HFFc6 (cell line): ENCODE measurements around the gene ZSCAN12. TPM values are rescaled to one million over a fixed set of nuclear protein-coding genes. Genes with fewer than 3 reads are reported as not detected.
A peak's percentile ranks its signal among the peaks of the same experiment; 100 is the strongest.
"Not testable (repeated sequence)": the region's sequence is repeated elsewhere in the genome, so short reads cannot be mapped to it uniquely, and the experiment has no call there.

Experiments used
- DNase-seq: peaks from one replicate; pipeline ENCODE4 v3.0.0-alpha.2; 2018
- H3K27ac Mint-ChIP-seq: 2 replicates; pipeline ENCODE4 v1.8.0; 2020; ENCODE audit warnings: mild to moderate bottlenecking, mixed read lengths
- H3K27me3 Mint-ChIP-seq: 2 replicates; pipeline ENCODE4 v1.8.0; 2021; ENCODE audit warnings: mild to moderate bottlenecking, moderate library complexity, mixed read lengths; ENCODE audit not compliant: insufficient read depth
- H3K36me3 Mint-ChIP-seq: 2 replicates; pipeline ENCODE4 v1.8.0; 2021; ENCODE audit warnings: low read depth, mixed read lengths
- H3K4me1 Mint-ChIP-seq: 2 replicates; pipeline ENCODE4 v1.8.0; 2020; ENCODE audit warnings: low read depth, mixed read lengths
- H3K4me3 Mint-ChIP-seq: 2 replicates; pipeline ENCODE4 v1.8.0; 2020; ENCODE audit warnings: mild to moderate bottlenecking, moderate library complexity, mixed read lengths
- H3K9me3 Mint-ChIP-seq: 2 replicates; pipeline ENCODE4 v1.8.0; 2020; ENCODE audit warnings: mild to moderate bottlenecking, mixed read lengths
- long read RNA-seq: library from polyadenylated mRNA; unstranded; transcript quantifications from one replicate; pipeline ENCODE4 v2.0.0, GENCODE V29; 2019
- total RNA-seq, 6 experiments: library from RNA; stranded (reverse); fragmentation: NEBNext Ultra II Directional; extraction: Animal tissue kit (Norgen Biotek cat#: 25700); gene quantifications; 2 replicates in 1 of 6; 3 replicates in 5 of 6; pipeline ENCODE4 v1.2.3, GENCODE V29; 2021
- TF ChIP-seq, protein P1 (sequence below): fragments of 200-600 bp; sonication (generic); IDR thresholded peaks from 2 replicates; pipeline ENCODE4 v1.5.0; 2021; ENCODE audit warnings: antibody characterized with exemption, mild to moderate bottlenecking

Gene ZSCAN12
- 1 to 10 TPM; 2.4 to 3.1 (median 2.8) TPM for total RNA-seq
- long read RNA-seq, partial matches to known transcripts = 0 of 1 reads
- long read RNA-seq, other reads (novel, unspliced or antisense) = 1 of 1 reads

DNA sequence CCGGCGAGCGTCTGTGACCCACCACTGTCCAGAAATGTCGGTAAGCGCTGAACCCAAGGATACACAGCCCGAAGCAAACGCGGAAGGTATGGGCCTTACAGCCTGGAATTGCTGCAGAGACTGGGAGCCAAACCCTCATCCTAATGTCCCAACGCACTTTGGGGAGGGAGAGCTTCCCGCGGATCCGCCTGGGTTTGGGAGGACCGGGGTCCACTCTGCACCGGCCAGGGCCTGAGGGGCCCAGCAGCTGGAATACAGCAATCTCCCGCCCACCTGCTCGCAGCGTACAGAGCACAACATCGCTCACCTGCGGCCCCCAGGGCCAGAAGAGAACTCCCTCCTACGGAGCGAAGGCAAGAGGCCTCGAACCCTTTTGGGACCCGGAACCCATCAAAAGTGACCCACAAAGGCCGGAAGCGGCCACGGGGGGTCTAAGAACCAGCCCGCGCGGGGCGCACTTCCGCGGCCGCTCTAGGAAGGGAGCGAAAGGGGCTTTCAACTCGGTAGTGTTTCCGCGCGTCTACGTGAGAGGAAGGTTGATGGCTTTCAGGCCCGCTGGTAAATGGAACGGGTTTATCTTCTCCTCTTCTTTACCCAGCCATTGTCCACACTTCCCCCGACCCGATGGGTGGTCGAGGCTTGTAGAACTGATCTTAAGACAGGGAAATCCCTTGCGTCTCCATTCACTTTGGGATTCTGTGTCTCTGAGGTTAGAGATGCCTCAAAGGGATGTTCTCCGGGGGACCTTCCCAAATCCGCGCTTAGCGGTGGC is at the start of gene ZSCAN12:
Gene ZSCAN12 (minus strand): TSS at position 398 of the 772 bp plus-strand sequence. CDS start 1,342 bp downstream, outside the sequence.
- Mint-ChIP-seq H3K4me3 (peak within 1 kb of the TSS; percentile 98), H3K27me3 (no peaks in the 10 kb centered on the region; the same call in 1 of the 2 replicates), H3K27ac (peak within 1 kb of the TSS; percentile 95), H3K4me1 (peaks cover 36% of the 10 kb centered on the region), H3K36me3 (peaks cover 12% of the 10 kb centered on the region), H3K9me3 (no peaks in the 10 kb centered on the region)
- TF ChIP-seq, protein P1, sequence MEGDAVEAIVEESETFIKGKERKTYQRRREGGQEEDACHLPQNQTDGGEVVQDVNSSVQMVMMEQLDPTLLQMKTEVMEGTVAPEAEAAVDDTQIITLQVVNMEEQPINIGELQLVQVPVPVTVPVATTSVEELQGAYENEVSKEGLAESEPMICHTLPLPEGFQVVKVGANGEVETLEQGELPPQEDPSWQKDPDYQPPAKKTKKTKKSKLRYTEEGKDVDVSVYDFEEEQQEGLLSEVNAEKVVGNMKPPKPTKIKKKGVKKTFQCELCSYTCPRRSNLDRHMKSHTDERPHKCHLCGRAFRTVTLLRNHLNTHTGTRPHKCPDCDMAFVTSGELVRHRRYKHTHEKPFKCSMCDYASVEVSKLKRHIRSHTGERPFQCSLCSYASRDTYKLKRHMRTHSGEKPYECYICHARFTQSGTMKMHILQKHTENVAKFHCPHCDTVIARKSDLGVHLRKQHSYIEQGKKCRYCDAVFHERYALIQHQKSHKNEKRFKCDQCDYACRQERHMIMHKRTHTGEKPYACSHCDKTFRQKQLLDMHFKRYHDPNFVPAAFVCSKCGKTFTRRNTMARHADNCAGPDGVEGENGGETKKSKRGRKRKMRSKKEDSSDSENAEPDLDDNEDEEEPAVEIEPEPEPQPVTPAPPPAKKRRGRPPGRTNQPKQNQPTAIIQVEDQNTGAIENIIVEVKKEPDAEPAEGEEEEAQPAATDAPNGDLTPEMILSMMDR = peak; percentile 71
- DNase-seq = peak; percentile 72

DNA sequence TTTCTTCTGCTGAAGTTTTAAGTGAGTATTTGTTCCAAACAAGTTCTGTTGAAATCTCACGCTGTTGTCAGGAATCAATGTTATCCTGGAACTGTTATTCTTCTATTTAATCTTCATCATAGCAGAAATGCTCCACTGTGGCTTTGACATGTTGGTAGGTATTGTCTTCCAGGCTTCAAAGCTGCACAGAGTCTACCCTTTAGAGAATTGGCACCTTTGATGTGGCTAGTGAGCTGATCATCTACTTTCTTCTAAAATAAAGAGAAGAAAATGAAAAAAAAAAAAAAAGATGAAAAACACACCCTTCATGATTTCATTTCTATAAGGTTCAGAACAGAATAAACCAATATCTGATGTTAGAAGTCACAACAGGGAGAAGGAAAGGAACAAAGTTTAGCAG is 49.5 kb upstream of the ZSCAN12 start:
- Mint-ChIP-seq H3K4me1 (peaks cover 9% of the 10 kb centered on the region), H3K27ac (no peak overlapping the region), H3K27me3 (peaks cover 5% of the 10 kb centered on the region), H3K9me3 (no peaks in the 10 kb centered on the region), H3K36me3 (no peaks in the 10 kb centered on the region), H3K4me3 (no peak overlapping the region)
- TF ChIP-seq, protein P1 = no peak
- no peak for DNase-seq

DNA sequence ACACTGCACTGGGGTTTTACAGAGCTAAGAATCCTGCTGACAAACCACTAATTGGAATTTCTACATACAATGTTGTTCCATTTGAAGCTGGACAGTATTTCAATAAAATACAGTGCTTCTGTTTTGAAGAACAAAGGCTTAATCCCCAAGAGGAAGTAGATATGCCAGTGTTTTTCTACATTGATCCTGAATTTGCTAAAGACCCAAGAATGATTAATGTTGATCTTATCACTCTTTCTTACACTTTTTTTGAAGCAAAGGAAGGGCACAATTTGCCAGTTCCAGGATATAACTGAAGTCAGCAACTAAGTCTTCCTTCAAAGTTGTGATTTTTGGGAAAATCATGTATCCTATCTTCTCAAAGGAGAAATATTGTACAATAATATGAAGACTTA is 48.0 kb upstream of the ZSCAN12 start:
- H3K27ac Mint-ChIP-seq, H3K4me3 Mint-ChIP-seq, DNase-seq, H3K9me3 Mint-ChIP-seq, H3K27me3 Mint-ChIP-seq, H3K36me3 Mint-ChIP-seq: not testable (repeated sequence)
- H3K4me1 Mint-ChIP-seq = peaks cover 24% of the 10 kb centered on the region

DNA sequence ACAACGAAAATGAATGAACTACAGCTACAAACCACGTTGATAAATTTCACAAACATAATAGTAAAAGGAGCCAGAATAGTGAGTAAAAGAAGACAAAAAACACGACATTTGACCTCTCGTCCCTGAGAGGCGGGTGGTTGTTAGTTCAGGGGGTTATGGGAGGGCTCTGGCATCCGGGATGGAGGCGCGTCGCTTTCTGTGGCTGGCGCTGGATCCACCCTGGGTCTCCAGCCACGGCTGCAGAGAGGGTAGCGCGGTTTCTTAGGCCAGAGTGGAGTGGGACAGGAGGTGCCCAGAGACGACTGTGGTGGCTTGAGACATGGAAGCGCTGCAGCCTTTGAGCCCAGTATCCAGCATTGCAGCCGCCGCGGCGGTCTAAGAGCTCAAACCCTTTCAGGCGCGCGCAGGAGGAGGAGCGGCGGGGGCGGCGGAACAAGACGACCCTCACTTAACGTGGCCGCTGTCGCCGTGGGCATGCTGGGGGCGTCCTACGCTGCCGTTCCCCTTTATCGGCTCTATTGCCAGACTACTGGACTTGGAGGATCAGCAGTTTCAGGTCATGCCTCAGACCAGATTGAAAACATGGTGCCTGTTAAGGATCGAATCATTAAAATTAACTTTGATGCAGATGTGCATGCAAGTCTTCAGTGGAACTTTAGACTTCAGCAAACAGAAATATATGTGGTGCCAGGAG is 47.4 kb upstream of the ZSCAN12 start:
- no peaks in the 10 kb centered on the region for H3K9me3 Mint-ChIP-seq

DNA sequence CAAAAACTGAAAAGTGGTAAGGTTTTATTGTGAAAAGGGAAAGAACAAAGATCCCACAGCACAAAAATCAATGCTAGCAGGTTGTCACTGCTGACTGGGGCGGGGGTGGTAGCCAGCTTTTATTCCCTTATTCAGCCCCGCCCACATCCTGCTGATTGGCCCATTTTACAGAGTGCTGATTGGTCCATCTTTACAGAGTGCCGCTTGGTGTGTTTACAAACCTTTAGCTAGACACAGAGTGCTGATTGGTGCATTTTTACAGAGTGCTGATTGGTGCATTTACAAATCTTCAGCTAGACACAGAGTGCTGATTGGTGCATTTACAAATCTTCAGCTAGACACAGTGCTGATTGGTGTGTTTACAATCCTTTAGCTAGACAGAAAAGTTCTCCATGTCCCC is 45.2 kb upstream of the ZSCAN12 start:
- H3K27ac Mint-ChIP-seq, H3K36me3 Mint-ChIP-seq, H3K9me3 Mint-ChIP-seq, DNase-seq, H3K27me3 Mint-ChIP-seq: not testable (repeated sequence)
- H3K4me3 Mint-ChIP-seq = peak overlapping the region; percentile 21; the same call in 1 of the 2 replicates
- peaks cover 27% of the 10 kb centered on the region for H3K4me1 Mint-ChIP-seq

More for the DNA sequence above, 47.4 kb upstream of the ZSCAN12 start:
- Mint-ChIP-seq H3K4me1 (peaks cover 27% of the 10 kb centered on the region), H3K4me3 (peak overlapping the region; percentile 81), H3K27ac (no peak overlapping the region), H3K27me3 (peaks cover 5% of the 10 kb centered on the region), H3K36me3 (no peaks in the 10 kb centered on the region)
- TF ChIP-seq, protein P1 = no peak
- no peak for DNase-seq

DNA sequence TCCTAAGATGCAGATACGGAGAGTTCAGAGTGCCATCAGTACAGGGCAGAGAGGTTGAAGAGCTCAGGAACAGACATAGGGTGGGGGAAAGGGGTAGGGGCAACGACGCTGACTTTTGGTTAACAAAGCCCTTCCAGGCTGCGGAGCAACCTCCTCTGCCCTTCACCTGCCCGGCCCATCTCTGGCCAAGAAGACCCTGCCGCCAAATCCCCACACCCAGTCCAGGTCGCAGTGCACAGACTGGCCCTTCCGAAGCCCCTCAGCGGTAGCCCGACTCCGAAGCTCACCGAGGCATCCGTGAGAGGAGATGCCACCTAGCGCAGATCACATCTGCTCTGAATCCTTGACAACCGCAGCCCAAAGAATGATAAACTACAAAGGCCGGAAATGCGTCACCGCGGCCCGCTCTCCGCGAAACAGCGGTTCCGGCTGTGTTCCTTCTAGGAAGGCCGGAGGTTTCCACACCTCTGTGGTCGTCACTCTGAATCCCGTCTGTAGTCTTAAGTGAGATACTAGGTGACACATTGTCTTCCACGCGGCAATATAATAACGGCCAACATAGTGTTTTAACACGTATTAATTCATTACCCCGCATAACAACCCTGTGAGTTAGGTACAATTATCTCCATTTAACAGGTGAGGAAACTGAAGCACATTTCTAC is 43.7 kb upstream of the ZSCAN12 start, which contains the start of gene ZSCAN23:
Gene ZSCAN23 (minus strand): TSS at position 380 of the 662 bp plus-strand sequence. CDS start 7,225 bp downstream, outside the sequence.
- TF ChIP-seq, protein P1 = no peak; the same call in 1 of the 2 replicates
- DNase-seq = peak; percentile 81
- Mint-ChIP-seq H3K27me3 (peaks cover 5% of the 10 kb centered on the region), H3K4me1 (peaks cover 27% of the 10 kb centered on the region), H3K4me3 (peak within 1 kb of the TSS; percentile 100), H3K27ac (peak within 1 kb of the TSS; percentile 99), H3K36me3 (no peaks in the 10 kb centered on the region), H3K9me3 (no peaks in the 10 kb centered on the region)
